HG03558 (cell line): ENCODE results near the gene TPRG1L.

Experiments
- ATAC-seq: cut with Tn5 transposase; IDR thresholded peaks from one replicate; pipeline ENCODE4 v1.9.1; 2021; ENCODE audit warnings: moderate number of reproducible peaks; ENCODE audit not compliant: unreplicated experiment; ENCODE audit errors: extremely low read depth

Gene TPRG1L

GRCh38 chr1:3626025-3626424 is 1.2 kb downstream of the TPRG1L start:
- ATAC-seq, result no peak

- no peak for ATAC-seq
These were observed 2.9 kb downstream of the TPRG1L start for GRCh38 chr1:3627515-3628253.

- ATAC-seq, result no peak
These were observed 3.6 kb downstream of the TPRG1L start for GRCh38 chr1:3628445-3628844.

GRCh38 chr1:3629561-3630160 is 4.8 kb downstream of the TPRG1L start:
- ATAC-seq, result no peak

- ATAC-seq, result no peak
These were observed 5.4 kb downstream of the TPRG1L start for GRCh38 chr1:3630161-3630611.

GRCh38 chr1:3630914-3631313 is 6.1 kb downstream of the TPRG1L start:
- ATAC-seq, result no peak

GRCh38 chr1:3631320-3632260 is 6.8 kb downstream of the TPRG1L start:
- ATAC-seq, result no peak

GRCh38 chr1:3632298-3632697 is 7.5 kb downstream of the TPRG1L start:
- no peak for ATAC-seq

- no peak for ATAC-seq
These were observed 8.0 kb downstream of the TPRG1L start for GRCh38 chr1:3632716-3633343.

- no peak for ATAC-seq
These were observed 8.7 kb downstream of the TPRG1L start for GRCh38 chr1:3633344-3634058.

GRCh38 chr1:3634059-3634800 is 9.4 kb downstream of the TPRG1L start:
- ATAC-seq, result no peak

- ATAC-seq, result no peak
These were observed 11.3 kb downstream of the TPRG1L start for GRCh38 chr1:3636080-3636479.

- ATAC-seq, result no peak
These were observed 11.7 kb downstream of the TPRG1L start for GRCh38 chr1:3636531-3636930.

- ATAC-seq, result no peak
These were observed 13.2 kb downstream of the TPRG1L start for GRCh38 chr1:3638027-3638426.

GRCh38 chr1:3638676-3639075 is 13.9 kb downstream of the TPRG1L start:
- no peak for ATAC-seq

- no peak for ATAC-seq
These were observed 14.6 kb downstream of the TPRG1L start for GRCh38 chr1:3639397-3639911.

- no peak for ATAC-seq
These were observed 15.5 kb downstream of the TPRG1L start for GRCh38 chr1:3640121-3640837.

GRCh38 chr1:3641046-3641760 is 16.4 kb downstream of the TPRG1L start:
- no peak for ATAC-seq
